Measurements from ENCODE around the gene PDCD6IP.
"Not testable (repeated sequence)": the region's sequence is repeated elsewhere in the genome, so short reads cannot be mapped to it uniquely, and the experiment has no call there.

Gene PDCD6IP

GRCh38 chr3:33848624-33849347 is 50.4 kb downstream of the PDCD6IP start:
- DNase-seq (ENCODE audit: low read depth in 2 of 2, low spot score in 1 of 2) = no peak

DNA sequence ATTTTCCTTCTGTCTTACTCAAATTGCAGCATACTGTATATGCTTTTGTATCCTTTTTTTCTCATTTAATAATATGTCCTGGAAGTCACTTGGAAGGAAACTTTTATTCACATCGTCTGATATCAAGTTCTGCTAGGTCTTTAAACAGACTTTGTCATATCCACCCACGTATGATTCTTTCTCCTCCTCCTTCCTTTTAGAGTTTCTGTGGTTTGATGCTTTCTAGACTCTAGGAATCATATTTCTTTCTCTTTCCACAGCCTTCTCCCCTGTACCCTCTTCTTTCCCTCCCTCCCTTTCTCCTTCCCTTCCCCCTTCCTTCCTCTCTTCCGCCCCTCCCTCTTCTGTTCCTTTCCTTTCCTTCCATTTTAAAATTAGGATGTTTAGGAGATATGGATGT is 52.2 kb downstream of the PDCD6IP start:
- not testable (repeated sequence) for DNase-seq (ENCODE audit: low read depth in 2 of 2, low spot score in 1 of 2)

DNA sequence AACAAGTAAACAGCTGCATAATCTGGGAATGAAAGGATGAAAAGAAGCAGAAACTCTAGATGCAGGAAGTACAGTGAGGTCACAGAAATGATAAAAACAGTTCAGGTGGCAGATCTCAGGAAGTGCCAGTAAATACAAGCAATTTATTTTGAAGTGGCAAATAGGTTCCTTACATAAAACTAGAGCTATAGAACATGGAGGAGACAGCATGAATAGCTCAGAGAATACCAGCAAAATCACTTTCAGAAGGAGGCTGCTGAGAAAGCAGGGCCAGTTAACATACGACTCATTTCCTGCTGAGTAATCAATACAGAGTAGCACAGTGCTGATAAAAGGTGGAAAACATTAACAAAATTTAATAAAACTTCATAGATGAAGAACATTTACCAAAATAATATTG is 57.0 kb downstream of the PDCD6IP start:
- DNase-seq (ENCODE audit: low read depth in 2 of 2, low spot score in 1 of 2) = not testable (repeated sequence)

GRCh38 chr3:33855884-33856546 is 57.6 kb downstream of the PDCD6IP start:
- DNase-seq (ENCODE audit: low read depth in 2 of 2, low spot score in 1 of 2) = no peak

GRCh38 chr3:33857701-33858100 is 59.3 kb downstream of the PDCD6IP start:
- not testable (repeated sequence) for DNase-seq (ENCODE audit: low read depth in 2 of 2, low spot score in 1 of 2)

DNA sequence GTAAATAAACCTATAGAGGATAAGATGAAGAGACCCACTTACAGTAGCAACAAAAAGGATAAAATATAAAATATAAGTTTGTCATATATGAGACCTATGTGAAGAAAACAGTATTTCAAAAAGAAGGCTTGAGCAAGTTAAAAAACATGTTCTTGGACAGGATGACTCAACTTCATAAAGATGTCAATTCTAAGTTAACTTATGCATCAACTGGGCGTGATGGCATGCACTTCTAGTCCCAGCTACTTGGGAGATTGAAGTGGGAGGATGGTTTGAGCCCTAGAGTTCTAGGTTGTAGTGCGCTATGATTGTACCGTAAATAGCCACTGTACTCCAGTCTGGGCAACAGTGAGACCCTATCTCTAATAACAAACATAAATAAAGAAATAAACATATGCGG is 59.7 kb downstream of the PDCD6IP start:
- no peak for DNase-seq (ENCODE audit: low read depth in 2 of 2, low spot score in 1 of 2)

GRCh38 chr3:33860373-33861050 is 62.1 kb downstream of the PDCD6IP start:
- no peak for DNase-seq (ENCODE audit: low read depth in 2 of 2, low spot score in 1 of 2)

DNA sequence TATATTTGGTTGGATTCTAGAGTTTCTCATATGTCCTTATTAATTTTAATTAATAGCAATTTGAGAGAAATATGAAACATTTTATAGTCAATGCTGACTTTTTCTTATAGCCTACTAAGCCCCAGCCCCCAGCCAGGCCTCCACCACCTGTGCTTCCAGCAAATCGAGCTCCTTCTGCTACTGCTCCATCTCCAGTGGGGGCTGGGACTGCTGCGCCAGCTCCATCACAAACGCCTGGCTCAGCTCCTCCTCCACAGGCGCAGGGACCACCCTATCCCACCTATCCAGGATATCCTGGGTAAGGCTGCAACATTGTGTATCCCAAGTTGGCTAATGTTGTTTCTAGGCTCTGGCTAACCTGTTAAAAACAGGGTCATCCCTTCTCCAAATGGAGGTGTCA is 66.7 kb downstream of the PDCD6IP start:
- DNase-seq (ENCODE audit: low read depth in 2 of 2, low spot score in 1 of 2) = no peak

DNA sequence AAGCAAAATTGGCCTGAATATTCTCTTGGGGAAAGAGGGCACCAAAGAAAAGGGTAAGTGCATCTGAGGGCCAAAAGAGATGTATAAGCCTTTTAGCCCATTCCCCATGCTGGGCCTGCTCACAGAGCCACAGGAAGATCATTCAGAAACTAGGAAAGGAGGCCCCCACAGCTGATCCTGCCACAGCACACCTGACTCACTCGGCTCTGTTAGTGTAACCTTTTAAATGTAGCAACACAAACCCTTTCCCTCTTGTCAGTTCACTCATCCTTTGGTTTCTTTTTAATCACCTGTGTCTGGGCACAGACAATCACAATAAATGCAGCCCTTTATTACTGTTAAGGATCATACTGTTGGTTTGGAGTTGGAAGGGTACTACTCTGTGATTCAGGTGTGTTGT is 69.9 kb downstream of the PDCD6IP start:
- no peak for DNase-seq (ENCODE audit: low read depth in 2 of 2, low spot score in 1 of 2)

DNA sequence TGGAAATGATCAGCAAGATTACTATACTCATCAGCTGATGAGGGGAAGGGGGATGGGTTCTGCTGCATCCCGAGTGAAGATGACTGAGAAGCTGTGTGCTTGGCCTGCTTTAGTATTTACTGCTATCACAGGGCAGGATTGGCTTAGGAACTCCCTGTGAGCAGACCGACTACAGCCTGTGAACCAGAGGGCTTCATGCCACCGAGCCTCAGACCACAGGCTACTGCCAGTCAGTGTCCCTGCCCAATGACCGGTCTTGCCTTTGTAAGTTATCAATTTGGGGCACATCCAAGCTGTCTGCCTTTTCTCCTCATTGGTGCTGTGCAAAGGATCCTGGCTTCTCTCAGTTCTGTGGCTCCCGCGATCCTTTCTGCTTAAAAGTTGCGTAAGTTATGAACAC is 71.5 kb downstream of the PDCD6IP start:
- DNase-seq (ENCODE audit: low read depth in 2 of 2, low spot score in 1 of 2) = no peak

GRCh38 chr3:33874815-33875214 is 76.4 kb downstream of the PDCD6IP start:
- no peak for DNase-seq (ENCODE audit: low read depth in 2 of 2, low spot score in 1 of 2)

- no peak for DNase-seq (ENCODE audit: low read depth in 2 of 2, low spot score in 1 of 2)
Measured at GRCh38 chr3:33875680-33876079, 77.2 kb downstream of the PDCD6IP start.

- no peak for DNase-seq (ENCODE audit: low read depth in 2 of 2, low spot score in 1 of 2)
Measured at GRCh38 chr3:33877187-33877586, 78.8 kb downstream of the PDCD6IP start.

GRCh38 chr3:33879540-33879939 is 81.1 kb downstream of the PDCD6IP start:
- no peak for DNase-seq (ENCODE audit: low read depth in 2 of 2, low spot score in 1 of 2)

DNA sequence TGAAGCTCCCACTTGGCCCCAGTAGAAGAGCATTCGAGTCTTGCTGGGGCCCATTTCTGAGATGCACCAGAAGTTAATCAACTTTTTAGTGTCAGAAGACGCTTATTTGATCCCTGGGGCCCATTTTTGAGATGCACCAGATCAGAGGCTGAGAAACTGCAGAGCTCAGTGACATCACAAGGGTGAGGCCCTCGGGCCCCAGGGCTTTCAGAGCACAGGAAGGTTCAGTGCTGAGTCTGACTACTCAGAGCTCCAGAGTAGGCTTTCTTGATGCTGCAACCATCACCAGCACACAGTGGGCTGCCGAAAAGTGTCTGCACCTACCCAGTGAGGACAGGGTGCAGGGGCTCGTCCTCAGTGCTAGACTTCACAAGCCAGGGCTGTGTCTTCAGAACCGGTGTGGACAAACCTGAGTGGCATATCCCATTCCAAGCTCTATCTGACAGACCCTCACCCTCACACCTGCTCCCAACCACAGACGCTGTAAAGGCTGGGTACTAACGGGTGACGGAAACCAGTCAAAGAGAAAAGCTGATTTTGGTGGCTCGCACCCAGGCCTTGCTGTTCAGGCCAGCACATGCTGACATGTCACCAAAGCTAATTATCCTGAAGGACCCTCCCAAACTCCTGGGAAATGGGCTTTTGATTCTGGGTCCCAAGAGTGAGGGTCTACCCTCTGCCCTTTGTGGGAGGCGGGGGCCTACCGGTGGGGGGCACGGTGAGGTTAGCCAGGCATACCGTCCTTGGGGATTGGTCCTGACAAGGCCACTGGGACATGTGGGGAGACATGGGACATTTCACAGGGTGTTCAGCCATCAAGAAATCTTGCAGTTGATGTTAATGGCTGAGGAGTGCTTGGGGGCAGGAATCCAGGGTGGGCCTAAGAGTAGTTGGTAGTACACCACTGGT is 83.0 kb downstream of the PDCD6IP start:
- DNase-seq (ENCODE audit: low read depth in 2 of 2, low spot score in 1 of 2) = no peak

DNA sequence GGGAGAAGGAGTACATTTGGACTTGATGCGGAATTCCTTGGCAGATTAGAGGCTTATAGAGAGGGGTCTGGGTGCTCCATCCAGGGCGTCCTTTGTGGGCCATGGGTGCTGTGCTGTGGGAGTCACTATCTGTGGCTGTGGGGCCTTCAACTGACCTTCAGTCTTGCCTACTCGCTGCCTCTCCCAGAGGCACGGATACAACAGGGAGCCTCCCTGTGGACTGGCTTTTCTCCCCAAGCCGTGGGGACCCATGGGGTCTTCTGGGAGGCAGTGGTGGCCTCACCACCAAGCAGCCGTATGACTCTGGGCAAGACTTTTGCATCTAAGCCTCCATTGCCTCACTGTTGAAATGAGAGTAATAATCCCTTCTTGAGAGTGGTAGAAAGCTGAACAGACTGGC is 83.9 kb downstream of the PDCD6IP start:
- no peak for DNase-seq (ENCODE audit: low read depth in 2 of 2, low spot score in 1 of 2)

GRCh38 chr3:33883538-33883950 is 85.1 kb downstream of the PDCD6IP start:
- no peak for DNase-seq (ENCODE audit: low read depth in 2 of 2, low spot score in 1 of 2)

GRCh38 chr3:33883951-33884561 is 85.6 kb downstream of the PDCD6IP start:
- DNase-seq (ENCODE audit: low read depth in 2 of 2, low spot score in 1 of 2) = no peak

- no peak for DNase-seq (ENCODE audit: low read depth in 2 of 2, low spot score in 1 of 2)
Measured at GRCh38 chr3:33884701-33885100, 86.3 kb downstream of the PDCD6IP start.

GRCh38 chr3:33885496-33885895 is 87.1 kb downstream of the PDCD6IP start:
- no peak for DNase-seq (ENCODE audit: low read depth in 2 of 2, low spot score in 1 of 2)

DNA sequence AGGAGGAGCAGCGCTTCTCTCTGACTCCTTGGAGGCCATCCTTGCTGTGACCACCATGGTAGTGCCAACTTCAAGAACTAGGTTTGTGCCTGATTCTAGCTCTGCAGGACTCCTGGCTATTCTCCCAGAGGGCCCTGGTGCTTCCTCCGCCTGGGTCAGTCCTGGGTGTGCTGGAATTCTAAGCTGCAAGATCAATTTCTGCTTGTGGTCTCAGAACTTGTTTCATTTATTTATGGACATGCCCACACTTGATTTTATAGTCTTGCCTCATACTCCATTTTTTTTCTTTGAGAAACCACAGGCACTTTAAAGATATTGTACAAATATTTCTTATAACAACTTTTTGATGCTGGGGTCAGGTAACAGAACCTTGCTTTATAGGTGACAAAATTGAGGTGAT is 87.6 kb downstream of the PDCD6IP start:
- no peak for DNase-seq (ENCODE audit: low read depth in 2 of 2, low spot score in 1 of 2)
